DMS79 treated with DMSO at 0.1 percent for 48 hours (cell line): ENCODE results near the gene PRDM11.
A peak's percentile ranks its signal among the peaks of the same experiment; 100 is the strongest.

Source experiments
- DNase-seq: peaks from one replicate; lab custom pipeline; 2025; lab: John Stamatoyannopoulos, UW

Gene PRDM11

DNA sequence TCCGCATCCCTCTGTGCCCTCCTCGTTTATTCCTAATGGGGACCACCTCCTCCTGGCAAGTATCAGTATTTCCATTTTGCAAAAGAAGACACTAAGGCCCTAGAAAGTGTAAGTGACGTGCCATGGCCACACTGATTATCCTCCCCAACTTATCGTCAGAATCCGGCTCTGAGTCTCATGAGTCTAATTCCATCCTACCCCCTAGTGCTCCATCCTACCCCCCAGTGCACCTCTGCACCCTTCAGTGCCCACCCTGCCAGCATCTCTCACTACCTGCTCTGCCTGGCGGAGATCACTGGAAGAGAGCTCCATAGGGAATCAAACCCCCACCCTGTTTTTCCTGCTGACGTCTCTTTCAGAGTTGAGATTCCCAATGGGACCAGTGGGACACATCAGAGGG lies 31.8 kb downstream of the PRDM11 start:
- DNase-seq, result no peak

DNA sequence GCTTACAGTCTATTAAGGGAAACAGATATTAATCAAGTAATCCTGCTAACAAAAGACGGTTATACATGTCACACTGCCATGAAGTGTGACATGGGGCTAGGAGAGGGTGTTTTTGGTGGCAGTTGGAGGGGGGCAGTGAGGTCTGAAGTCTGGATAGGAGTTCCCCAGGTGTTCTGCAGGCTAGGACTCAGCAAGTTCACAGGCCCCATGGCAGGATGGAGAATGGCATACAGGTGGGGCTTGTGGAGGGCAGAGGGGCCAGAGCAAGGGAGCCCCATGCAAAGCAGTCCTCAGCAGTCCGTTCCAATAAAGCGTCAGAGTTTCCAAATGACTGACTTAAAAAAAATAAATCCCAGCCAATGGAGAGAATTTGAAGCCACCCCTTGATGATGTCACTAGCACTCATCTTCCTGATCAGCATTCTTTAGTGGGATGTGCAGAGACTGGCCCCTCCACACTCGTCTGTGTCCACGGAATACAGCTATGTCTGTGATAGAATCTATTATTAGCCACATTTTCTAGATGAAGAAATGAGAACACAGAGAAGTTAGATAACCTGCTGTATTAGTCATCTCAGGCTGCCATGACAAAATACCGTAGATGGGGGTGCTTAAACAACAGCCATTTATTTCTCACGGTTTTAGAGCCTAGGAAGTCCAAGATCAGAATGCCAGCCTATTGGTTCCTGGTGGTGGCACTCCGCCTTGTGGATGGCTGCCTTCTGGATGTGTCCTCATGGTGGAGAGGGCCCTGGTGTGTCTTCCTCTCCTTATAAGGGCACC lies 32.6 kb downstream of the PRDM11 start:
- no peak for DNase-seq

DNA sequence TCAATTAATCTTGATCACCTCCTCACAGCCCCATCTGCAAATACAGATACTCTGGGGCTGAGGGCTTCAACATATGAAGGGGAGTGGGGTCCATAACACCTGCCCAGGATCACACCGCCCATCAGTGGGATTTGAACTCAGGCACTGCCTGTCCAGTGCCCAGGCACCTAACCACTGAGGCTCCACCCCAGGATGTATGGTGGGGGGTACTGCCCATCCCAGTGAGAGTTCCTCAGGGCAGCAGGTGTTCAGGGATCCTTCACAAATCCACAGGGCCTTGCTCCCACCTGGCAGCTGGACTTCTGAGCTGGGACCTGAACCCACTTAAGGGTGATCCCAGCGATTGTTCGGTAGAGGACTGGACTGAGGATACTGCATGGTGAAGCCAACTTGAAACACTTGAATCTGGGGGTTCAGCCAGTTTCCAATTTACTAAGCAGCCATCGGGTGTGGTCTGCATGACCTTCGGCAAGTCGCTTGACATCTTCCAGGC lies 33.3 kb downstream of the PRDM11 start:
- DNase-seq, result peak; percentile 35

DNA sequence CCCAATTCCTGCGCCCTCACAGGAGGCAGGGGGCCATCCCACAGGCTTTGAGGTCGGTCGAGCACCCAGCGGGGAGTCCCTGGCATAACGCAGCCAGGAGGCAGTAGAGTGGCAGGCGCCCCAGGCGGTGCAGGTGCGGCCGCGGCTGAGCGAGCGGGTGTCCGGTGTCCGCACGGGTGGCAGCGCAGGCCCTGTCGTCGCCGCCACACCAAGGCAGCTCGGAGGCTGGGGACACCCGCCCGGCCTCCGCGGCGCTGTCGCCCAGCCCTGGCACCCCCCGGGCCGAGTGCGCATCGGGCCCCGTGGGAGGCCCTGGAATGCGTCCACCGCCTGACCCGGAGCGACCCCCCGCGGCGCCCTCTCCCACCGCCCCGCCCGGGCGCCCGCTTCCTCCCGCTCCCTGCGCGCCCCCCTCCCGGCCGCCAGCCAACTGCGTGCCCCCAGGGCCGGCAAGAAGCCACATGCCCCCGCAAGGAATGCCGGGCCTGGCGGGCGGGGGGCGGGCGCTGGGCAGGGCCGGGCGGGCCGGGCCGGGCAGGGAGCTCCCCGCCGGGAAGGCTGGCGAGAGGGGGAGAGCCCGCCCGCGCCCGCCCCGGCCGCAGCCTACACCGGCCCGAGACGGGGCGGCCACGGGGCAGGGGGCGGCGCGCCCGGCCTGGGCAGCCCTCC lies 33.9 kb downstream of the PRDM11 start:
- peak; percentile 59 for DNase-seq

DNA sequence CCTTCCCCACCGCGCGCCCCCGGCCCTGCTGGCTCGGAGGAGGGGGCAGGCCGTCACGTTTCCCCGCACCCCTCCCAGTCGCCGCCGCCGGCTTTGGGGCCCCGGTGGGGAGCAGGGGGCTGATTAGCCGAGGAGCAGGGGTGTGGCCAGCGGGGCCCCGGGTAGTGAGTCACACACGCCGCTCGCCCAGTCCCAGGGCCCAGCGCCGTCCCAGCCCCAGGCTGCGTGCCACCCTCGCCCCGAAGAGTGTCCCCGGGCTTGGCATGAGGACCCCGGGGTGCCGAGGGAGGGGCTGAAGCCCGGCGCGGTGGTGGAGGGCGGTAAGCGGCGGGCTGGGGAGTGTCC lies 34.4 kb downstream of the PRDM11 start:
- DNase-seq, result peak; percentile 64

DNA sequence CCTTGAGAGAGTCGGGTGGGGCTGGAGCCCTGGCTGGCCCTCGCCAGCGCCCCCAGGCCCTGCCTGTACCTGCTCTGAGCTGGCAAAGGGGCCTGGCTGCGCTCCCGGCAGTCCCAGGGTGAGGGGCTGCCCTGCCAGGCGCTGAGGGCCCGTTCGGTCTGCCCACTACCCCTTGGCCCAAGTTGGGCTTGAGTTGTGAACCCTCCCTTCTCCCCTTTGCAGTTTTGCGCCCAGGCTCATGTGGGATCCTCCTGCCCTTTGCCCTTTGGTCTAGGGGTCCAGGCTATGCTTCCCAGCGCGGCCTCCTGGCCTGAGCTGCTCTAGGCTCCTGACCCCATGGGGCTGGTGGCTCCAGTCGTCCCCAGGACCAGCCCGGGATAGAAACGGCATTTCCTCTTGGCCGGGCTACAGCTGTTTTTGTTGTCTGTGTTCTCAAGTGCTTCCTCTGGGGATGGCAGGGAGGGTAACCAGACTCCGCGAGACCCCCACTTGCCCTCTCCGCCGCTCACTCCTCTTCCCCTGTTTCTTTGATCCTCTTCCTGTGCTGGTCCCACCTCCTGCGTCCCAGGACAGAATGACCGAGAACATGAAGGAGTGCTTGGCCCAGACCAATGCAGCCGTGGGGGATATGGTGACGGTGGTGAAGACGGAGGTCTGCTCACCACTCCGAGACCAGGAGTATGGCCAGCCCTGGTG lies 34.9 kb downstream of the PRDM11 start:
- peak; percentile 64 for DNase-seq

DNA sequence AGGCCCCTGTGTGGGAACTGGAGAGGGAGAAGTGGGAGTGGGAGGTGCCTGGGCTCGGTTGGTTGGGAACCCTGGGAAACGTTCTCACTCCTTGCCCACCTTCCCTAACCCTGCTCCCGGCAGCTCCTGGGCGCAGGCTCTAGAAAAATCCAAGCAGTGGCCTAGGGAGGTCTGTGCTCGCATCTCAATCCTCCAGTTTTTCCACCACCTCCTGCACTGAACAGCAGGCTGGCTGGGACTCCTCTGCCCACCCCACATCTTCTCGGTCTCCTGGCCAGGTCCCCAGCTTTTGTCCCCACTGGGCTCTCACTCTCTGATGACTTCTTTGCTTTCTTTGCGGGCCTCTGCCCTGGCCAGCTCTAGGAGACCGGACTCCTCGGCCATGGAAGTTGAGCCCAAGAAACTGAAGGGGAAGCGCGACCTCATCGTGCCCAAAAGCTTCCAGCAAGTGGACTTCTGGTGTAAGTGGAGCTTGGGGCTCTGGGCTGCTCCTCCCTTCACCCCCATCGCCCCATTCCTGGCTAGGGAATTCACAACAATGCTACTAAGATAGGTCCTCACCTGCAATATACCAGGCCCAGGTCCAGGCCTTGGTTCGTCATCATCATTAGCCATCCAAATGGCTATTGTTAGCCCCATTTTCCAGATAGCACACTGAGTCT lies 35.6 kb downstream of the PRDM11 start:
- DNase-seq, result no peak

DNA sequence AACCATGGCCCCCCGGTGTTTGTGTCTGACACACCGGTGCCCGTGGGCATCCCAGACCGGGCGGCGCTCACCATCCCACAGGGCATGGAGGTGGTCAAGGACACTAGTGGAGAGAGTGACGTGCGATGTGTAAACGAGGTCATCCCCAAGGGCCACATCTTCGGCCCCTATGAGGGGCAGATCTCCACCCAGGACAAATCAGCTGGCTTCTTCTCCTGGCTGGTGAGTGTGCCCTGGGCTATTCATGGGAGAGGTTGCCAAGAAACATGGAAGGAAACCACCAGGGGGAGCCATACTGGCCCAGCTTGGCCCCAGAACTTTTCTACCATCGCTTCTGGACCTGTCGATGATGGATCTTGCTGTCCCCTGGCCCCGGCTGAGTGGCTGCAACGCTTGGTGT lies 36.5 kb downstream of the PRDM11 start:
- no peak for DNase-seq

DNA sequence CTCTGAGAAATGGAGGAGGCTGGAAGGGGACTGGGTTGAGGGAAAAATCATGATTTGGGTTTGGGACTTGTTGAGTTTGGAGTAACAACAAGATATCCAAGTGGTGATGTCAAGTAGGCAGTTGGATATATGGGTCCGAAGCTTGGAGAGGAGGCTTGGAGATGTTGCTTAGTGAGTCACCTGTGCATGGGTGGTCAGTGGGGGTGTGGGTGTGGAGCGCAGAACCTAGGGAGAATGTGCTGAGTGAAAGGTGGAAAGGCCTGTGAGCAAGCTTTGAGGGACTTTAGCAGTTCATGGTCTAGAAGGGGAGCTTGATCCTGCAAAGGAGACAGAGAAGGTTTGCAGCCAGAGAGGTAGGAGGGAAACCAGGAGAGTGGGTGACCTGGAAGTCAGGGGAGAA lies 38.2 kb downstream of the PRDM11 start:
- no peak for DNase-seq

DNA sequence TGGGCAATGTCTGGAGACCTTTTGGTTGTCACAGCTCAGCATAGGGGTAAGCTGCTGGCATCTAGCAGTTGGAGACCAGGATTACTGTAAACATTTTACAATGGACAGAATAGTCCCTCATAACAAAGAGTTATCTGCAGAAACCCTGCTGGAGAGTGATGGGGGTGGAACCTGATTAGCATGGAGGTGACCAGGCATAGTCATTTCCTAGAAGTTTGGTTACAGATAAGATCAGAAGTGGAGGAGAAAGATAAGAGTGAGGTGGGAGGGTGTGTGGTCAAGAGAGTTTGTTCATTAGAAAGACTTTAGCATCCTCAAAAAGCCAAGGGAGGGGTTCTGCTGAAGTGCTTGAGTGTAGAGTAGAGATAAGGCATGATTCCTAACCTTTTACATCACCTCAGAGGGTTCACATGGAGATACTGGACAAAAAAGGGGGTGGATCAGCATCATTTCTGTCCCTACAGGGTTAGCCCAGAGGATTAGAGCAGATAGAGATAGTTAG lies 38.8 kb downstream of the PRDM11 start:
- no peak for DNase-seq

DNA sequence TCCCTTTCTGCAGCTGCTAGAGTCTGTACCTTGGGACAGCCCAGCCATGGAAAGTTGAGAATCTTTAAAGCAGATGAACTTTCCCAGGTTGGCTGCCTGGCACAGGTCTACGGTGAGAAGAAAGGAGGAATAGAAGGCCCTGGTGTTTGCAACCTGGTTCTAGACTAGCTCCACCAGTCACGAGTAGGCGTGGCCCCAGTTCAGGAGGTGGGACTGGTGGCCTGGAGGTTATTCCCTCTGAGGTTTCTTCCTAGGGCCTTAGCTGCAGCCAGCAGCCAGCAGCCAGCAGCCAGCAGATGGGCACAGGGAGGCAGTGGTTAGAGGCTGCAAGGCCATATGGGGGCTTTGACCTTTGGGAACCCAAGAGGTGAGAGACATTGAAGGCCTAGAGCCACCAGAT lies 40.9 kb downstream of the PRDM11 start:
- no peak for DNase-seq

DNA sequence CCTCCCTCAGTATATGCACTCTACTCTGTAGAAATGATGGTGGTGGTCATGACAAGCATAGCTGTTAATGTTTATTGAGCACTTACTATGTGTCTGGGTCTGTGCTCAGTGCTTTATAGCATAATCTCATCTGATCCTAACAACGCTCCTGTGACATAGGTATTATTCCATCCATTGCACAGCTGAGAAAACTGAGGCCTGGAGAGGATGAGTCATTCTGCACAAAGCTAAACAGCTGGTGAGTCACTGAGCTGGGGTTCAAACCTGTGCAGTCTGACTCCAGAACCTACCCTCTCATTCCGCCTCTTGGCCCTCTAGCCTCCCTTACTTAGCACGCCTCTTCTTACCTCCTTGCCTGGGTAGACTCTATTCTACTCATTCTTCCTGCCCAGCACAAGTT lies 41.7 kb downstream of the PRDM11 start:
- DNase-seq, result no peak

DNA sequence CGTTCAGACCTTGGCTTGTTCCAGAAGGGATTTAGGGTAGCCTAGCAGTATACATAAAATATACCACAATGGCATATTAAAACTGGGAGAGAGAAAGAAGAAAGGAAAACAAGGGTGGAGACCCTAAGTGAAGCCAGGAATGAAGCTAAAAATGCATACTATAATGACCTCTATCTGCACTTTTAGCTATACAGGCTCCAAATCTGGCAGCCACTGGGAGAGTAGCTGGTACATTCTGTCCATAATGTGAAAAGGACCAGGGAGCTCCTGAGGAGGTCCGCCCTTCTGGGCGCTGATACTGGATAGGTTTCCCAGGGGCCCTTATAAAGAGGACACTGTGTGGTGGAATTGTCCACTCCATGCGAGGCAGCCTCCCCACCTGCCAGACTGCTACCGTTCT lies 42.8 kb downstream of the PRDM11 start:
- DNase-seq, result no peak

DNA sequence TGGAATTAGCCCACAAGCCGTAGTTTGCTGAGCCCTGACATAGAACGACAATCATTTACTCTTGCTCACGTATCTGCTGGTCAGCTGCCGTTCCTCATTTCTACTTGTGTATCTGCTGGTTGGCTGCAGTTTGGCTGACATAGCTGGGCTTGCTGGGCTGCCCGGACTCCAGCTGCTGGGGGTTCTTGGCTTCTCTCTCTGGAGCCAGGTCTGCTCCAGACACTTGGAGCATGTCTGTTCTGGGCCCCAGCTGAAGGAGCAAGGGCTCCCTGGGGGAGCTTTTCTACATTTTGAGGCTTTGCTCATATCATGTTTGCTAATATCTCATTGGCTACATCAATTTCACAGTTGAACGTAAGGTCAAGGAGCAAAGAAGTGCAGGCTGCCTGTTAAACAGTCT lies 47.3 kb downstream of the PRDM11 start:
- peak; percentile 95 for DNase-seq

DNA sequence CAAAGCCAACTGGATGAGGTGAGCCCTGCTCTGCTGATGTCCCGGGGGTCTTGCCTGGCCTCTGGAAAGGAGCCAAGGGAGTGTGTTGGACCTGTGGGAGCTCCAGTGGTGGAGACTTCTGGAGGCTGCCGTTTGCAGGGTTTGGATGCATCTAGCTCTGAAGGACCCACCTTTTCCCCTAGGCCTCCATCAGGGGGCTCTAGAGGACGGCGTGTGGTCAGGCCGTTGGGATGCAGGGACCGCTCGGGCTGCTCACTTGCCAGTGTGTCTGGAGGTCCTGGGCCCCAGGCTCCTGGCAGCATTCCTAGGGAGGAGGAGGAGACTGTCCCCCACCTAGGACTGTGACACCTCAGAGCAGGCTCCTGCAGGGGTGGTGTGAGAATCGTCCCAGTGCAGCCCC lies 58.3 kb downstream of the PRDM11 start:
- no peak for DNase-seq

DNA sequence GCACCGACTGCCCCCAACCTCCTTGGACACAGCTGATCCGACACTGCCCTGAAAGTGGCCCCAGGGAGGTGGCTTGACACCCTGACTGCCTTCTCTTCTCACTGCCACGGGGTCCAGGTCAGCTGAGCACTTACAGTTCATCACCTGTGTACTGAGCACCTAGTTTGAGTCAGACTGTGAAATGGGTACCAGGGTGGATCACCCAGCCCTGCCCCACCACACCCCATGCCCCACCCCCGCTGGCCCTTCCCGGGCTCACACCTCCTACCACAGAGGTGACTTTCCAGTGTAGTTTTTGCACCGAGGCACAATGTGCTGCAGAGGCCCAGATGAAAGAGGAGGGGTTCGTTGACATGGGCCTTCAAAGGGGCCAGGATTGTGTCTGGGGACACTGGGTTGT lies 59.5 kb downstream of the PRDM11 start:
- no peak for DNase-seq

DNA sequence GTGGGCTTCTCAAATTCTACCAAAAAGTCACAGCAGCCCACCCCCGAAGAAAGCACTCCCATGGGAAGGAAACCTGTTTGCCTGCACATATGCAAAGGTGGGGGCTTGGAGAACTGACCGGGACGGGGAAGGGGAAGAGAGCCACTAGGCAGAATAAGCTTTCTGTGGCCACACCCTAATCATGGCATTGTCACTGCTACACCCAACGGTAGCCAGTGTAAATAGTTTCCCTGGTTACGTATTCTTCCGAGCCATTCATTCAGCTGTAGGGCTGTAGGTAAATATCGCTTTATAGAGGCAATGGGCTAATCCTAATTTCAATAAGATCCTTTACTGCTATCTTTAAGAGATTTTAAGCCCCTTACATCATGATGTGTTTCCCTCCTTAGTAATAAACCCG lies 61.7 kb downstream of the PRDM11 start:
- DNase-seq, result no peak

DNA sequence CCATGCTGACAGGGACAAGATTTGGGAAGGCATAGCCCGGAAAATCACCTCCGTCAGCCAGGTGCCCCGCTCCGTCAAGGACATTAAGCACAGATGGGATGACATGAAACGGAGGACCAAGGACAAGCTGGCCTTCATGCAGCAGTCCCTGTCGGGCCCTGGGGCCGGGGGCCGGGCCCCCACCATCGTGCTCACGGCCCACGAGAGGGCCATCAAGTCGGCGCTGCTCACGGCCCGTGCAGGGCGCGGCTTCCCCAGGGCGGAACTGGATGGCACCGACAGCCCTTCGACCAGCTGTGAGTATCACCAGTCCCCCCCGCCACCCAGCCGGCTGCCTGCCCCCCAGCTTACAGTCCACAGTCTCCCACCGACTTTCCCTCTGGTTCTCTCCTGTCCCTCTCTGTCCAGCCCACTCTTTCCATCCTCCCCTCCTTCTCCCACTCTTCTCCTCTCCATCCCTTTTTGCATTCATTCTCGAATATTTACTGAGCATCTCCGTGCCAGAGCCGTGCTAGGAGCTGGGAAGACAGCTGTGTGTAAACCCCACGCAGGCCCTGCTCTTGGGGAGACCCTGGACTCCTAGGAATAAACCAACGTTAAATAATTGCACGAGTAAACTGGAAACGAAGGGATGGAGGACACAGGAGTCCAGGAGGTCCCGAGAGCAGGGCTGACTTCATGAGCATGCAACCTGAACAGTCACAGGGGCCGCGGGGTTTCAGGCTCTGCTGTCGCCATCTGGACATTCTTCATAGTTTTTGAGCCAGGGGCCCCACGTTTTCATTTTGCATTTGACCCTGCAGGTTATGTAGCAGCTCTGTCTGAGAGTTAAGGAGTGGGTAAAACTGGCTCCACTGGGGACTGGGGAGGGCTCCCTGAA lies 62.8 kb downstream of the PRDM11 start:
- no peak for DNase-seq

DNA sequence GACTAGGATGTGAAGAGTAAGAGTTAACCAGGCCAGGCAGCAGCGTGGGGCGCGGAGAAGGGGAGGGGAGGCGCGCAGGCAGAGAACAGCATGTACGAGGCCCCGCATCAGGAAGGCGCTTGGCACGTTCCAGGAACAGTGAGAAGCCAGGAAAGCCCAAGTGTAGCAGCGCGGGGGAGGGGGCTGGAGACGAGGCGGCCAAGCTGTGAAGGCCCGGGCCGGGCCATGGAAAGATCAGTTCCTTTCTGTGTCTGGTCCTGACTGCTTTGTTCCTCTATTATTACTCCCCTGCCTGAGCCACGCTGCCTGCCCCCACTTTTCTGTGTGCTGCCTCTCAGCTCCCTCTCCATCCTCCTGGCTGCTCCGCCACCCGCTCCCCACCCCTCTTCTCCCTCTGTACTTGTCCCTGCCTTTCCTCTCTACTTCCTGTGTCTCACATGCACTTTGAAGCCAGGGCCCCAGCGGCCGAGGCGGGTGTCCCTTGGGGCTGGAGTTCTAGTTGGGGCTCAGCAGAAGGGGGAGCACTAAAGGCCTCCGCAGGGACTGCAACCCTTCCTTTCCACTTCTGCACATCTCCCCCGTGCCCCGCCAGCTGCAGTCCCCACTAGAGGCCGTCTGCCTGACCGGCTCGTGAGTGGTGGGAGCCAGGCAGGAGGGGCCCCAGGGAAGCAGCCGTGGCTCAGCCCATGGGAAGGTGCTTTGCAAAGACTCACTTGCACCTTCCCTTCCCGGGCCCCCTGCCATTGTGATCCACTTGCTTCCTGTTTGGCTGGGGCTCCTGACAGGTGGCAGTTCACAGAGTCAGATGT lies 63.7 kb downstream of the PRDM11 start:
- no peak for DNase-seq

DNA sequence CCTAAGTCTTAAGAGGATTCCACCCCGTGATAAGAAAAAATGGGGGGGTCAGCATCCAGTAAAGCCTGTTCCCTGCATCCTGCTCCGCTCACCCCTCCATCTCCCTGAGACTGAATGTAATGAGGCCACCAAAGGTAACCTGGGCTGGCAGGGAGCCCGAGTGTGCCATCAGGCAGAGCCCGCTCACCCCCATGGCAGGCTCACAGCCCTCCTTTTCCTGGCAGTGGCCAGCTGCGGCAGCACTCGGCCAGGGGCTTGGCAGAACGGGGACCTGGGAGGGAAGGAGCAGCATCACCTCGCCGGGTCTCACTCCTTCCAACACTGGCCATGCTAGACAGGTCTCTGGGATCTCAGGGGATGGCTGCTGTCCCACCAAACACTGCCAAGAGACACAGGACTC lies 64.4 kb downstream of the PRDM11 start:
- no peak for DNase-seq

DNA sequence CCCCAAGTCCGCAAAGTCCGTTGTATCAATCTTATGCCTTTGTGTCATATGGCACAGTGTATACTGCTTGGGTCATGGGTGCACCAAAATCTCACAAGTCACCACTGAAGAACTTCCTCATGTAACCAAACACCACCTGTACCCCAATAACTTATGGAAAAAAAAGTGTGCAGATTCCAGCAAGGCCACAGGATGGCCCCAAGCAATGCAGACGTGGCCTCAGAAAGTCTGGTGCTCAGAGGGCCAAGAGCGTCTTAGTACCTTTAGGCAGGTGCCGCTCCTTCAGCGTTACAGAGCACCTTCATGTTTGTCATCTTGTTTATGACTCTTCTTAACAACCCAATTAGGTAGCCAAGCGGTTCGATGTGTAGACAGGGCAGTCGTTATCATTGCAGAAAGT lies 65.3 kb downstream of the PRDM11 start:
- peak; percentile 27 for DNase-seq
